GM19043 (cell line): ENCODE data around the gene ATG4B.
A peak's percentile ranks its signal among the peaks of the same experiment; 100 is the strongest.

Source experiments
- ATAC-seq: cut with Tn5 transposase; IDR thresholded peaks from one replicate; pipeline ENCODE4 v1.9.1; 2021; ENCODE audit warnings: low read depth; ENCODE audit not compliant: unreplicated experiment

ATG4B gene

DNA sequence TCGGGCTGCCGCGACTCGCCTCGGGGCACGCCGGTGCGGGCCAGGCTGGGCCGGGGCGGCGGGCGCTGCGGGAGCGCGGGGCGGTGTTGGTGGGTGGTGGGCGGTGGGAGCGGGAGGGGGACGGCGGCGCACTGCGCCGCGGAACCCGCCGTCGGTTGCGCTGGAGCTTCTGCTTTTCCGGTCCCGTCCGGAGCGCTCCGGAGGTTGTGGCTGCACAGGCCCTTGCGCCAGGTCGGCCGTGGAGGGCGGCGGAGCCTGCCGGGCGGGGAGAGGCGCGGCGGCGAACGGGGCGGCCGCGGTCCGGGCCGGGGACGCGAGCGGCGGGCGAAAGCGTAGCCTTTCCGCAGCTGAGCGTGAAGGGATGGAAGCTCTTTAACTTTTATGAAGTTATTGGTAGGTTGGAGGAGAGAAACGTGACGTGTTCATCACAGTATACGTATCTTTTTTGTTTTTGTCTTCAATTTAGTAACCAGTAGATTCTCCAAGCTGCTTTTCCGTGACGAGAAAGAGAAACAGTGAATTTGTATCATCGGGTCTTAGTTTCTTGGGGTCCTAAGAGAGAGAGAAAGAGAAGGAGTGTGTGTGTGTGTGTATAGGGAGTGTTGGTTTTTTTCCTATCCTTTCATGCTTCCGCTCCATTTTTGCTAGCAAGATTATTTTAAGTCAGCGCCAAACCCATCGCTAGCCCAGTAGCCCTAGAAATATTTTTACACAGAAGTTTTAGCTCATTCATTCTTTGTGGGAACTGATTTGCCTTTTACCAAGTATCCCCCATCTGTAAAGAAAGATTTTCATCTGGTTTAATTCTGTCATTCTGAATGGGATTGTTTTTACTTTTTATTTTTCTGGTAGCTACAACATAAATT, 535 bp downstream of the ATG4B start:
- peak; percentile 12 for ATAC-seq

DNA sequence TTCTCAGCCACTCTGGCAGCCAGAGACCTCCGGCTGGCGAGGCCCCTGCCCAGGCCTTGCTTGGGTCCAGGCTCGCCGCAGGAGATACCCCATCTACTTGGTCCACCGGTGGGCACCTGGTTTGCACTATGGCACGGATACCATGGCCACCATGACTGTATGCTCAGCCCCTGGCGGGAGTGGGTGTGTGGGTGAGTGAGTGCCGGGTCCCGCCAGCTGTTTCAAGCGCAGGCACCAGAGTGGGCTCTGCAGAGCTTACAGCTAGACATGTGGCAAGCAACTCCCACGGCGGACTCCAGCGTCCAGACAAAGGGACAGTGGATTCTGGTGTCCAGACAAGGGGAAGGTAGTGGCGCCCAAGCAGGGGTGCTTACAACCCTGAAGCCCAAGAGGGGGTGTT, 1.4 kb downstream of the ATG4B start:
- ATAC-seq = no peak

DNA sequence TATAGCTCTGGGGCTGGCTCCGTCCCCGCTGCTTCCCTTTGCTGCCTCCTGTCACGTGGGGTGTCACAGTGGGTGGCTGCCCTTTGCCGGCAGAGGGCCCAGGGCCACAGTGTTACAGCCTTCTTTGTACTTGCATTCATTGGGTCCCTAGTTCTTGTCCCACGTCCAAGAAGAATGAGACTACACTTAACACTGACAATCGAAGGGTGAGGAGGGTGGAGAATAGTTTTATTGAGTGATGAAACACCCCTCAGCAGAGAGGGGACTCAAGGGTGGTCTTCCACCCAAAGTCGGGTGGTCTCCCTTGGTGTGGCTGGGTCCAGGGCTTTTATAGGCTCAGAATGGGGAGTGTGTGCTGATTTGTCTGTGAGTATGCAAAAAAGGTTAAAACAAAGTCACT, 1.9 kb downstream of the ATG4B start:
- ATAC-seq = no peak

DNA sequence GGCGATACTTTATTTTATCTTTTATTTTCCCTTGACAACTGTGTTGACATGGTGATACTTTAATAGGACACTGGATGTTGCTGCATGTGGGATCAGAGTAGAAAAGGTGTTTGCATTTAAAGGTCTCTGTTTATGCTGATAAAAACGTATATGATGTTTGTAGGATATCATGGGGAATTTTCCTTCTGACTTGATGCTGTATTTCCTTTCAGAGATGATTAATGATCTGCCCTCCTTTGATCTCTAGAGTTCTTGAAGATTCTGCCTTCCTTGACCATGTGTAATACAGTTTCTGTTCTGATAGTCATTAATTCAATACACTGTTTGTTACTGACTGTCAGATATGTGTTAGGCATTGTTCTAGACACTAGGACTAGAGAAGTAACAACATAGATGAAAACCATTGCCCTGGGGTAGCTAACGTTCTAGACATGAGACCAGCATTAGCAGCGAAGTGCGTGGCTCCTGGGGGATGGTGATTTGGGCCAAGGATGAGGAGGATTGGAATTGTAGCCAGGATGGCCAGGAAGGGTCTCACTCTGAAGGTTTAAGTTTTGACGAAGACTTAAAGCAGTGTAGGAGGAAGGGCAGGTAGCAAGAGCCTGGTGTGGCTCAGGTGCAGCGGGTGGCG, 2.8 kb downstream of the ATG4B start:
- ATAC-seq = no peak

DNA sequence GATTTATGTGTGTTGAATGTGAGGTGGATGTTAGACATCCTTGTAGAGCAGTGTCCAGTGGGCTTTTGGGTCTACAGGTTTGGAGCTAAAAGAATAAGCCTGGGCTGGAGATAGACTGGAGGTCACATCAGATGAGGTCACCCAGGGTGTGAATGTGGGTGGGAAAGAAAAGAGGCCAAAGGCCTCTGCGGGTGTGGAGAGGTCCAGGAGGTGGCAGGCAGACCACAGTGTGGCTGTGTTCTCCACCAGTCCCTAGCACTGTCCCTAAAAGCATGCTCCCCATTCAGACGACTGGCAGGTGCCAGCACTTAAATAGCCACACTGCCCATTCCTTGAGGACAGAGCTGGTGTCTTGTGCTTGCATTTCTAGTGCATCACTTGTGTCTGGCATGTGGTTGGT, 4.1 kb downstream of the ATG4B start:
- ATAC-seq = no peak

DNA sequence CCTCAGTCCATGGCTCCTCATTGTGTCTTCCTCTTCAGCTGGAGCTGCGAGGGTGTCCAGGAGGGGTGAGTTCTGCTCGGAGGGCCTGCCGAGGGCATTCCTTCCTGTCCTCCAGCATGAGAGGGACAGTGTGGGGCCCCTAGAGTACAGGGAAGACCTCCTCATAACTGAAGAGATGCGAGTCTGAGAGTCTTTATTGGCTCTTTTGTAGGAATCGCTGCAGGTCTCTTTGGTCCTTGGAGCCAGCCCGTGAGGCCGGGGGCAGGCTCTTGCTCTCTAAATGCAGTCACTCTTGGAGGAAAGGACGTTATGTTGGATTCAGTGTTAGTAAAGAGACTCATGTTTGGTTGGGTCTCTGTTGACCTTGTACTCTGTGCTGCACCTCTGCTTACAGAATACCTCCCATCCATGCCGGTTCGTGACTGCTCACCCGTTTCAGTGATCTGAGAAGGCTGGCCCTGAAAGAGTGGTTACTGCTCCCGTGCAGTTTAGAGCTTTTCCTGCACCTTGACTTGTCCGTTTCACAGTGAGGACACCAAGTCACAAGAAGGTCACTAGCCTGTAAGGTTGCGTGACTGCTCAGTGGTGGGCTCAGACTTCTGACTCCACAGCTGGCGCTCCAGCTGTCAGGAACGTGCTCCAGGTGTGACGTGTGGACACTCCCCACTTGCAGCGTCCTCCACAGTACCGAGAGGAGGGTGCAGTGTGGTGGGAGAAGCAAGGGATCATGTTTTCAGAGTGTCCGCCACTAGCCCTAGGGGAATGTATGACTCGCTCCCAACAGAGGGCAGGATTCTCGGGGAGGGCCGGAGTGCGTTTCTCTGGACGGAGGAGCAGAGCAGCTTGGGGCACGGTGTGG, 7.8 kb downstream of the ATG4B start:
- no peak for ATAC-seq

DNA sequence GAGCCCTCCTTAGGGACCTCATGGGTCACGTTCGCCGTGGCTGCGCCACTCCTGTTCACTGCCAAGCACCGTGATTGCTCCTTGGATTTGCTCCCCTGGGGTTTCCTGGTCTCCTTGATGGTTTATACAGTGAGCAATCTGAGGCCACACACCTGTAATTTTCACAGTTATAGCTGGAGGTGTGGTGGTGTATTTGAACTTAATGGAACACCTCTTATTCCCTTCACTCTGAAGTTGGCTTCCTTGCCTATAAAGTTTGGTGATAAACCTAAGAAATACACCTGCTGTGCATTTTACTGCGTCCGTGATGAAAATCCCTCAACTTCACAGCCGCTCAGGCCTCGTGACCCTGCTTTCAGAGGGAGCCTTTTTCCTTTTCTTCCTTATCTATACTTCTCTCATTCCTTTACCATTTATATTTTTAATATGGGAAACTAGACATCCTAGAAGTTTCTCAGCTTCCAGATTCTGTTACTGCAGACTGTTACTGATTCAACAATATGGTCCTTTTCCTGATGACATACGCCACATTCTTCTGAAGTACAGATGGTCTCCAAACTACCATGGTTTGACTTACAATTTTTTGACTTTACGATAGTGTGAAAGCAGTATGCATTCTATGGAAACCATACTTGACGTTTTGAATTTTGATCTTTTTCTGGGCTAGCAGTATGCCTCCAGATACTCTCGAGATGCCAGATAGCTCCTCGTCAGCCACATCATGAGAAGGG, 8.6 kb downstream of the ATG4B start:
- no peak for ATAC-seq

DNA sequence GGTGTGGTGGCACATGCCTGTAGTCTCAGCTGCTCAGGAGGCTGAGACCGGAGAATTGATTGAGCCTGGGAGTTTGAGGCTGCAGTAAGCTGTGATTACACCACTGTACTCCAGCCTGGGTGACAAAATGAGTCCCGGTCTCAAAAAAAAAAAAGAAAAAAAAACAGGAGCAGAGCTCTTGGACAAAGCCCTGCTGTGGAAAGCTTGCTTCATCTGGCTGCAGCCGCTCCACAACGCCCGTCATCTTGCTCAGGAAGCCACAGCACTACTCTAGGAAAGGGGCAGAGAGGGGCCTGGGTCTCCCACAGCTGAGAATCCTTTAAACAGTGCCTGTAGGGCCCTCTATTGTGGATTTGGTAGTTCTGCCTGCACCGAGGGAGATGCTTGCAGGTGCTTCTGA, 11.0 kb downstream of the ATG4B start:
- ATAC-seq = no peak

DNA sequence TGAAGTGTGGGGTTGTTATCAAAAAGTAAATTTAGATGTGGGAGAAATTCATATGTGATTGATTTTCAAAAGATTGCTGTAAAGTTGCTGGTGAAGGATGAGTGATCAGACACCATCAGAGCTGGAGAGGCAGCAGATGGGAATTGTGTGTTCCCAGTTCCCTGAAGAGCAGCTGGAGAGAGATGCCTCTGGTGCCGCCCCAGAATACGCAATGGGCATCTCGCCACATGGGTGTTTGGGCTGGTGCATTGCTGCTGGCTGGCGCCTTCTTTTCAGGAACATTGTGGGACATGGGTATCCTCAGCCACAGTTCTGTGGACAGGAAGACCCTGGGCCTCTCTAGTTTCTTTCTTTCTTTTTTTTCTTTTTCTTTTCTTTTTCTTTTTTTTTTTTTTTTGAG, 11.9 kb downstream of the ATG4B start:
- no peak for ATAC-seq

DNA sequence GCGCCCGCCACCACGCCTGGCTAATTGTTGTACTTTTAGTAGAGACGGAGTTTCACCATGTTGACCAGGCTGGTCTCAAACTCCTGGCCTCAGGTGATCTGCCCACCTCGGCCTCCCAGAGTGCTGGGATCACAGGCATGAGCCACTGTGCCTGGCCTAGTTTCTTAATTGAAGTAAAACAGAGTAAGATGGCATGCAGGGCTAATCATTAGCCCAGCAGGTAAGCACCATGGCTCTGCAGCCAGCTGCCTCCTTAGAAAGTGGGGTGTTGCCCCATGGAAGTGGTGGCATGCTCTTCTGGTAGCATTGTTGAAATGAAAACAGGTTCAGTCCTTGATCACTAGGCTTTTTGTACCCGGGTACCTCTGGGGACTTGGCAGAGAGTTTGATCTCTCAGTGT, 12.4 kb downstream of the ATG4B start:
- ATAC-seq = no peak

DNA sequence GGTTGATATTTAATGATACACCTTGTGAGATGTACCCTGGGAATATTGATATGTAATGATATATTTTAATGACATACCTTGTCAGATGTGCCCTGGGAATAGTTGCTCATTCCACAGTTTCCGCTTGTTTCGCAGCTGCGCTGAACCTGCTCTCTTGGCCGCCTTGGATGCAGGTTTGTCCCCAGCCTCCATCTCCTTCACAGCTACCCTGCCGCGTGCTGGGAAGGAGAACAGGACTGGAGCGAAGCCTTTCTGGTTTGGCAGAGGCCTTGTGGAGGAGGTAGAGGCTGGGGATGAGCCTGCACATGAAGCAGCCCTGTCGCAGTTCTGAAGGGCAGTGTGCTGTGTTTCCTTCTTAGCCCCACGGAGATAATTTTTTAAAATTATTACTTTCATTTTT, 14.6 kb downstream of the ATG4B start:
- ATAC-seq = no peak

DNA sequence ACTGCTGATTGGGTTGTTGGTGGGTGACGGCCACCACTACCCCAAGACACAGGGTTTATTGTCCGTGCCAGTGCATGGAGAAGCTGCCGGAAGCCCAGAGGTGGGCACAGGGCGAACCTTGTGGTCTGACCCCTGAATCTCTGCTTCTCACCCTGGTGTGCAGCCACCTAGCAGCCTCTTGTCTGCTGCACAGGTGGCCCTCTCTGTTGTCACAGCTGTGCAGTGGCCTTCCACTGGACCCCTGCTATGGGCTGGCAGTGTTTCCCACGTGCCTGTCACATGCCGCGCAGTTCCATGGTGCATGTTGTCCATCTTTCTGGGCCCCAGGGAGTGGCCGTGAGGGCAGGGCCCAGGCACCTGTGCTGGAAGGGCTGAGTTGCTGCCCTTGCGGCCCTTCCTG, 15.2 kb downstream of the ATG4B start:
- no peak for ATAC-seq

DNA sequence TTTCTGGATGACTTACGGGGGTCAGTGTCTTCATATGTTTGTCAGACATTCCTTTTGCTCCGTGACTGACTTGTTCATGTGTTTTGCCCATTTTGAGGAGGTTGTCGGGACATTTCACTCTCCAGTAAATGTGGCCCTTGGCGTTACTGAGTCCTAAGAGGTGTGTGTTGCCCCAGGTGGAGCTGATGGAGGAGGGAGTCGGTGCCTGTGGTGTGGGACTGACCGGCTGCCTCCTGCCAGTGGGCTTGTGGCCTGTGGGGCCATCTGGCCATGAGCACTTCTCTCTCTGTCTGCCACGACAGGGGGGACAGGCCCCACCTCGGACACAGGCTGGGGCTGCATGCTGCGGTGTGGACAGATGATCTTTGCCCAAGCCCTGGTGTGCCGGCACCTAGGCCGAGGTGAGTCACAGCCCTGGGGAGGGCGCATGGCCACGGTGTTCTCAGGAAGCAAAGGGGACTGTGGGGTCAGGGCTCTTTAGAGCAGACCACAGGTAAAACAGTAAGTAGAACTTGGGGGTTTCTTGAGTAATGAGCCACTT, 15.8 kb downstream of the ATG4B start:
- ATAC-seq = no peak

DNA sequence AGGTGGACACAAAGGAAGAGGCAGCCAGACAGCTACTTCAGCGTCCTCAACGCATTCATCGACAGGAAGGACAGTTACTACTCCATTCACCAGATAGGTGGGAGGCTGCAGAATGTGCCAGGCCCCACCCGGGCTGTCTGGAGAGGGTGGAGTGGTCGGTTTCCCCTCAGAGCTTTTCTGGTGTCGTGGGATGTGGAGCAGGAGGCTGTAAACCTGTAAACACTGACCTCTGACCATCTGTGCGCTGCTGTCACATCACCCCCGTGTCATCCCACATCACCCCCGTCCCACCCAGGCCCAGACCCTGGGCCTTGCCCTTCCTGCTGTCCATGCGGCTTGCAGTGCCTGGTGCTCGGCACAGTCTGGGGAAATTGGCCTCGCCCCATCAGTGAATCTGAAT, 17.1 kb downstream of the ATG4B start:
- ATAC-seq = no peak

DNA sequence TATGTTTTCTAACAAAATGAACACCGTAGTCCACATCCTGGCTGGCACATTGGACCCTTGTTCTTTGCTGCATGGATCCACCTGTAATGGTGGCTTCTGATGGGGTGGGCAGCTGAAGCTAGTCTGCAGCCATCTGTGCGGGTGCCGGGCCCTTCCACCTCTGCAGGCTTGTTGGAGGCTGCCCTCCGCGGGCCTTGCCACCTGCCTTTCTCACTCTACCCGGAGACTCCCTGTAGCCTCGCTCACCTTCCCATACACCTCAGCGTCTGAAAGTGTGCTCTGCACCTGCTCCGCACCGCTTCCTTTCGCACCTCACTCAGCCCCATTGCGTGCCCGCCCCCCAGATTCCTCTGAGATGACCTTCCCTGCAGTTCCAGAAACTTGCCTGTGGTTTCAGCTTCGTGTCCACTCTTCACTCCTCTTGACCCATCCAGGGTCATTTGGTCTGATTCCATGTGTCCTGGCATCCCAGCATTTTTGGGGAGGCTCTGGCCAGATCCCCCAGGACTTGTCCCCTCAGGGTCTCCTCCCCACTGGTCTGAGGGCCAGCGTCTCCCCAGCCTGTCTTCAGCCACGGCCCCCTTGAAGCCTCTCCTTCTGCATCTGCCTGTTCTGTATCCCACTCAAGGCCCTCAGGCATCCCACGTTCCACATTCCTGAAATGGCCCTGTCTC, 18.2 kb downstream of the ATG4B start:
- no peak for ATAC-seq

DNA sequence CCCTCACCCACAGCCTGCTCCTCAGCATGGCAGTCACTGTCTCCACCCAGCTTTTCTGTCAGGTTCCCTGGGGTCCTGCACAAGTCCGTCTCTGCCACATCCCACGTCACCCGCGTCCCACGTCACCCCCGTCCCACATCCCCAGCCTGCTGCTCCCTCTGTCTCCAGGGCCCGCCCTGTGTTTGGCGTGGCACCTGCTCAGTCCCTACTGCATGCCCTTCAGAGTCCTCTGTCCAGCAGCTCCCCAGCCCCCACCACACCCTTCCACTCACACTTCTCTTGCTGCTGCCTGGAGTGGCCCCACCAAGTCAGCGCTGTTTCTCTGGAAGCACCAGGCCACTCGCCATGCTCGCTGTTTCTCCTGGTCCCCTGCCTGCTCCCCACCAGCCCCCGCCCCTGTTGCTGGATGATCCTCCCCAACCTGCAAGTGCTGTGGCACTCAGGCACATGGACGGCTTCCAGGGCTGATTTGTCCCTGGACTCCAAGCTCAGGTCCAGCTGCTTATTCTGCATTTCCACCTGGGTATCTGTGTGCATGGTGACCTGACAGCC, 18.8 kb downstream of the ATG4B start:
- ATAC-seq = no peak

DNA sequence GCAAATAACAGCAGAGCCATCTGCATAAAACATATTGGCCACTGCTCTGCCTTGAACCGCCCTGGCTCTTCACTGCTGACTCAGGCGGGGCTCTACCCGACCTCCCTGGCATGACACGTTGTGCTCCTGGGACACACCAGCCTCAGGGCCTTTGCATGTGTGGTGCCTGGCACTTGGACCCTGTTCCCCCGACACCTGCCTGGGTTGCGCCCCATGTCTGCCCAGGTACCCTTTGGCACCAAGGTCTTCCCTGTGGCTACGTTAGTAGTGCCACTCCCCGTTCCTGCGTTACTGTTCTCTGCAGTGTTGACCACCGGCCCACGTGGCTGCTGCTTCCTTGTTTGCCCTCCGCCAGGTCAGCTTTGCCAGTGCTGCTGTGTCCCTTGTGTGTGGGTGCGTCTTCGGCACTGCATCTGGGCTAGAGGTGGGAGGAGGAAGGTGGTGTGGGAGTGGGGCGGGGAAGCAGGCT, 20.3 kb downstream of the ATG4B start:
- no peak for ATAC-seq

DNA sequence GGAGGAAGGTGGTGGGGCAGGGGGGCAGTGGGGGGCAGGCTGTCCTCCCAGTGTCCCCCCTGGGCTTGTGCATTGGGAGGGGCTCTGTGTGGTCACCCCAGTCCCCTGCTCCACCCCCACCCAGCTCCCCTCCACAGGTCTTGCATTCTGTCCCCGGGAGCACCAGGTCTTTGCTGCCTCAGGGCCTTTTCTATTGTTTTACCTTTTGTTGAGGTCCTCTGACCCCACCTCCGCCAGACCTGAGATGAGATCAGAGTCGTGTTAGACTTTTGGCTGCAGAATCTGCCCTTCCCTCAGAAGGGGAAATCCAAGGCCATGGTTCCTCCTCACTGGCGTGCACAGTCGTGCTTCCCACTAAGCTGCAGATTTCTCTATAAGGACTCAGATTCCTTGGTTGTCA, 20.8 kb downstream of the ATG4B start:
- ATAC-seq = no peak

DNA sequence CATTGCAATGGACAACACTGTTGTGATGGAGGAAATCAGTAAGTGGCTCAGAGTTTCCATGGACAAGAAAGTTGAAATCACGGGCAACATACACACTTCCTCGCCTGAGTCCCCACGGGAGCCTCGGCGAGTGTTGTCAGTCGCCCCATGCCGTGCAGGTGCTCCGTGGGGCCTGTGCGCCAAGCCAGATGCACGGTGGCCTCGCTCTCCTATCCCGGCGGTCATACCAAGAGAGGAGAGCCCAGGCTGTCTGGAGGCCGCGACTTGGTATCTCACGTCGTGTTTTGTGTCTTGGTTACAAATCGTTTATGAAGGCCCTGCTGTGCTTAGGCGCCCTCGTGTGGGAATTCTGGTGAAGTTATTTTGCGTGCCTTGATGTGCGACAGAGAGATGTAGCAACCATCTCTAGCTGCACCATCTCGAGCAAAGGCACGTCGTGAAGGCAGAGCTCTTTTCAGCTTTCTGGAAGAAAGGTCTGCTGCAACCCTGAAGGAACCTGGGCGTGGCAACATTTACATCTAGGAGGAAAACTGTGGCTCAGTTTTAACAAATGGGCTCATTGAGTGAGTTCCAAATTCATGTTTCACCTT, 21.8 kb downstream of the ATG4B start:
- no peak for ATAC-seq
